ENCODE results near the gene NRGN.

- TF ChIP-seq, protein P1, sequence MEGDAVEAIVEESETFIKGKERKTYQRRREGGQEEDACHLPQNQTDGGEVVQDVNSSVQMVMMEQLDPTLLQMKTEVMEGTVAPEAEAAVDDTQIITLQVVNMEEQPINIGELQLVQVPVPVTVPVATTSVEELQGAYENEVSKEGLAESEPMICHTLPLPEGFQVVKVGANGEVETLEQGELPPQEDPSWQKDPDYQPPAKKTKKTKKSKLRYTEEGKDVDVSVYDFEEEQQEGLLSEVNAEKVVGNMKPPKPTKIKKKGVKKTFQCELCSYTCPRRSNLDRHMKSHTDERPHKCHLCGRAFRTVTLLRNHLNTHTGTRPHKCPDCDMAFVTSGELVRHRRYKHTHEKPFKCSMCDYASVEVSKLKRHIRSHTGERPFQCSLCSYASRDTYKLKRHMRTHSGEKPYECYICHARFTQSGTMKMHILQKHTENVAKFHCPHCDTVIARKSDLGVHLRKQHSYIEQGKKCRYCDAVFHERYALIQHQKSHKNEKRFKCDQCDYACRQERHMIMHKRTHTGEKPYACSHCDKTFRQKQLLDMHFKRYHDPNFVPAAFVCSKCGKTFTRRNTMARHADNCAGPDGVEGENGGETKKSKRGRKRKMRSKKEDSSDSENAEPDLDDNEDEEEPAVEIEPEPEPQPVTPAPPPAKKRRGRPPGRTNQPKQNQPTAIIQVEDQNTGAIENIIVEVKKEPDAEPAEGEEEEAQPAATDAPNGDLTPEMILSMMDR (IDR thresholded peaks at IDR 0.05; ENCODE audit: poor library complexity), result no peak
- TF ChIP-seq EZH2 (IDR thresholded peaks at IDR 0.05; ENCODE audit: borderline replicate concordance), result no peak
Measured at GRCh38 chr11:124712392-124712791, 27.4 kb upstream of the NRGN start.
